Kidney glomerular epithelial cell (primary cell): Measurements from ENCODE around the gene CFAP54.
A peak's percentile ranks its signal among the peaks of the same experiment; 100 is the strongest.

Source experiments
- DNase-seq: peaks from one replicate; lab custom pipeline; 2025; lab: John Stamatoyannopoulos, UW

Gene CFAP54

DNA sequence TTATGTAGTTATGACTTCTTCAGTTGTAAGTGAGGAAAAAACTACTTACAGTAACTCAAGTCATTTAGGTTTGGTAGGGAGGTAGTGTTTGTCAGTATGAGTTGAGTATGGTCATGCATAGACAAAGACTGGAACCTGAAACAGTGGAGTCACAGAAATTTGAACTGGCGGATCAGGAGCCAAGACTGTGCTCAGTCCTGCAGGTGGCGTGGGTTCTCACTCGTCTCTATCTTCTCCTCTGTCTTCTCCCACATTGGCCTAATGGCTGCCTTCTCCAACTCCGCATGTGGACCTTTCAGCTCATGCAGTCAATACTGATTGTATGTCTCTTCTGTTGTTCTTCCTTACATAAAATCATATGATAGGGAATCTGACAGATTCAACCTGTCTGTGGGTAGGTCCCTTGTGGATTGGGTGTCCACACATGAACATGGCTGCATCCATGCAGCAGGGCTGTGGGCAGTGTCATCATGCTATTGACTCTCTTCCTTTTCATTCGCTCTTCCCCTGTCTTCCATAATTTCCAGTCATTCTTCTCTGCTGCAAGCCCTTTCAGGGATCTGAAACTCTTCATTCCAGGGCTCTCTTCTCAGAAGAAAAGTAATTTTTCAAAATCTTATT lies 338.9 kb downstream of the CFAP54 start:
- no peak for DNase-seq

GRCh38 chr12:96829354-96829753 lies 340.0 kb downstream of the CFAP54 start:
- DNase-seq, result no peak

DNA sequence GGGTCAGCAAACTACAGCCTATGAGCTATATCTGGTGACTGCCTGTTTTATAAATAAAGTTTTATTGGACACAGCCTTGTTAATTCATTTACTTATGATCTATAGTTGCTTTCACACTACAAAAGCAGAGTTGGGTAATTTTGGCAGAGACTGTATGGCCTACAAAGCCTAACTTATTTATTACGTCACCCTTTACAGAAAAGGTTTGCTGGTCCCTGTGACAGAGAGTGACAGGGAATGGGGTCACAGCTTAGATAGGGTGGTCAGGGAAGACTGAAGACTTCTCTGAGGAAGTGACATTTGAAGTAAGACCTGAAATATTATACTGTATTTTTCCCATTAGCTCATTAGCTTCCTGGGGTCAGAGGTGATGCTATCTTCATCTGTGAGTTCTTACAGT lies 342.0 kb downstream of the CFAP54 start:
- no peak for DNase-seq

DNA sequence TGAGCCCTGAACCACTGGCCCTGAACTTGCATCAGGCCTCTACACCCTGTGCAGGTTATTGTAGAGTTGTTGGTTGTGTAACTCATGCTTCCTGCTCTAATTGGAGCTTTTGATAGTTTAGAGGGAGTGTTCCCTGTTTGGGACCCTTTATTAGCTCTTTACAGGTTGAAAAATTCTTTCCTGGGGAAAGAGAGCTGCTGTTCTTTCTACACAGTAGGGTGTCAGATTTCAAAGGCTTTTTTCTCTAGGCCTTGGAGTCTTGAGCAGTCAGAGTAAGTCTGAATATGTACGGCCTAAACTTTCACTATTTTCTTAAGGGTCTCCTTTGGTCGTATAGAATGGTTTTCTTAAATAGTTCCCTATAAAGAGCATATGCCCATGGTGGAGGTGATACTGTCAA lies 356.9 kb downstream of the CFAP54 start:
- no peak for DNase-seq

GRCh38 chr12:96850676-96851075 lies 361.3 kb downstream of the CFAP54 start:
- no peak for DNase-seq

DNA sequence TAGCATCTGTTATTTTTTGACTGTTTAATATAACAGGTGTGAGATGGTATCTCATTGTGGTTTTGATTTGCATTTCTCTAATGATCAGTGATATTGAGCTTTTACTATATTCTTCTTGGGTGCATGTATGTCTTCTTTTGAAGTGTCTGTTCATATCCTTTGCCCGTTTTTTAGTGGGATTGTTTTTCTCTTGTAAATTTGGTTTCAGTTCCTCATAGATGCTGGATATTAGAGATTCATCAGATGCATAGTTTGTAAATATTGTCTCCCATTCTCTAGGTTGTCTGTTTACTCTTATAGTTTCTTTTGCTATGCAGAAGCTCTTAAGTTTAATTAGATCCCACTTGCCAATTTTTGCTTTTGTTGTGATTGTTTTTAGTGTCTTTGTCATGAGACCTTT lies 368.8 kb downstream of the CFAP54 start:
- DNase-seq, result no peak

- no peak for DNase-seq
Observed at GRCh38 chr12:96861656-96862055, 372.3 kb downstream of the CFAP54 start.

DNA sequence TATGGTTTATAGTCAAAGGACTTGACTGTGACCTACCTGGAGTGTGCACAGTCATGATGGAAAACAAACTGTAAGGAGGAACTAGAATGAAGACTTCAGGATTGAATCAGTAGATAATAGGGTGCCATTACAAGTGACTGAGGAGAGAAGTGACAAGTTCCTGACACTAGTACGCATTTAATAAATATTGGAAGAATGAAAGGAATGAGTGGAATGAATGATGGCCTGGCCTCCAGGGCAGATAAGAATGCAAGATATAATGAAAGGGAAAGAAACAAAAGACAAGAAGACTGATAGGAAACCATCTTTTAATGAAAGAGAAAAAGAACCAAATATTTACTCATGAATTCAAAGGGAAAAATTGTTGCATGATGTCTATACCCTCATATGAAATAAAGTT lies 372.9 kb downstream of the CFAP54 start:
- no peak for DNase-seq

DNA sequence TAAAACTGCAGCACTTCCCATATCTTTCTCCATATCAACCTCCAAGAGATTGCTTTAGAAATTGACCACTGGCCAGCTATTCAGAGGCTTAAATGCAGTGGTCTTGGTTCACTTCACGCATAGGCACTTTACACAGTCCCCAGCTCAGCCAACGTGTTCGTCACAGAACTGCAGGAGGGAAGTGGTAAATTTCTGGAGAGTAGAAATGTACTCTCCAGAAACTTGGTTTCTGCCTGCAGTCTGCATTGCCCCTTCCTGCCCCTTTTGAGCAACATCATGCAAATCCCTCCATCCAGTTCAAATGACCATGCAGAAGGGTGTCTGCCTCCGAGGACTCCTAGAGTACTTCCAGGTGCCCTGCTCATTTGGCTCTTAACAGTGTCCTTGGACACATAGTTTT lies 375.0 kb downstream of the CFAP54 start:
- DNase-seq, result no peak

DNA sequence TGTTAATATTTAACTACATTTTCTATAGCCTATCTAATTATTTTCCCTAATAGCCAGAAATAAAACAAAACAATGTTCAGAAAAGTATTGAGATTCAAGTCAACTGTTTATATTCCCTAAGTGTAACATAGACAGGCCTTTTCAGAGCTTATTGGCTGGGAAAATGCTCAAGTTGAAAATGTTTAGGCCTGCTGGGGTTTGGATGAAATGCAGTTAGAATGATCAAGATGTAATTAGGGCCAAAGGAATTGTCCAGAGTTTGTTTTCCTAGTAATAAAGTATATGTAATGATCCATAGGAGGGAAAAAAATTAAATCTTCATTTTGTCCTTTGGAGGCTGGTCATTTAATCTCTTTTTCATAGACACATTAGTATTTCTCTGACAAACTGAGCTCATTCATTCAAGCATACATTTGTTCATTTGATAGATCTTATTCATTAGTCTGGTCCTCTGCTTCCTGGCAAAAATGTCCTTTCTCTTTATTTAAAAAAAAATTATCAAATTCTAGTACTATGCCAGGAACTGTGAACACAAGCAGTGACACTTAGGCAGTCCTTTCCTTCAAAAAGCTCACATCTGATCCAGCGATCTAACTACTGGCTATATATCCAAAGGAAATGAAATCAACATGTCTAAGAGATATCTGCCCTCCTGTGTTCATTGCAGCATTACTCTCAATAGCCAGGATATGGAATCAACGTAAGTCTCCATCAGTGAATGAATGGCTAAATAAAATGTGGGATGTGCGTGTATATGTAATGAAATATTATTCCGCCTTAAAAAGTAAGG lies 377.6 kb downstream of the CFAP54 start:
- DNase-seq, result no peak

GRCh38 chr12:96870946-96871345 lies 381.6 kb downstream of the CFAP54 start:
- no peak for DNase-seq

DNA sequence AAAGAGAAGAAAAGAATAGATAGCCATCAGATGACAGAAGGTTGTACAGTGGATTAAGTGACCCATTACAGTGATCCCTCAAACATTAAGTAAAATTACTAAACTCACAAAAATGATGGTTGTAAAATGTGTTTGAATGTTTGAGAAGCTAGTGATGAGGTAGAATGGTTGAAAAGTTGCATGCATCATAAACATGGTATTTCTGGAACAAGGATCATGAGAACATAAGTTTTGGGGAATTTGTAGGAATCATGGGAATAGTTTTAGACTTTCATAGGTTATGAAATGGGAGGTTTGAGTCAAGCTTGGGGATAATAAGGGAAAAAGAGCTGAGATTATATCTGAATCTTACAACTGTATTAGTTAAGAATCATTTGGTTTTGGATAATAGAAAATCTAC lies 383.6 kb downstream of the CFAP54 start:
- DNase-seq, result no peak

- no peak for DNase-seq
Observed at GRCh38 chr12:96874211-96874610, 384.8 kb downstream of the CFAP54 start.

- DNase-seq, result no peak
Observed at GRCh38 chr12:96876966-96877365, 387.6 kb downstream of the CFAP54 start.

DNA sequence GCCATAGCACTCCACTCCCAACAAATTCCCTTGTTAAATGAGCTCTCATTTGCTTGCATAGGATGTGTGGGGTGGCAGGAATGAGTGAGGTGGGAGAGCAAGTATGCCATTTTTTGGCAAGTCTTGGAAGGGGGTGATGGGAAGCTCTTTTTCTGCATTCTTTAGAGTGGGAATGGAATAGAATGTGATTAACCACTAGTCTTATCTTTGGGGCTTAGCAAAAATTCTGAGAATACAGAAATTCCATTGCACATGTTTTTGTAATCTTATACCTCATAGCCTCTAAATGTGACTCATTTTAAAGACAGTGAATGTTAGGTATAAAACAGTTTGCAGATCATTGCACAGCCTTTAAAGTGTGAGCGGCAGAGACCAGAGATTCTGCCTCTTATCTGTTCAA lies 389.3 kb downstream of the CFAP54 start:
- peak; percentile 13 for DNase-seq

DNA sequence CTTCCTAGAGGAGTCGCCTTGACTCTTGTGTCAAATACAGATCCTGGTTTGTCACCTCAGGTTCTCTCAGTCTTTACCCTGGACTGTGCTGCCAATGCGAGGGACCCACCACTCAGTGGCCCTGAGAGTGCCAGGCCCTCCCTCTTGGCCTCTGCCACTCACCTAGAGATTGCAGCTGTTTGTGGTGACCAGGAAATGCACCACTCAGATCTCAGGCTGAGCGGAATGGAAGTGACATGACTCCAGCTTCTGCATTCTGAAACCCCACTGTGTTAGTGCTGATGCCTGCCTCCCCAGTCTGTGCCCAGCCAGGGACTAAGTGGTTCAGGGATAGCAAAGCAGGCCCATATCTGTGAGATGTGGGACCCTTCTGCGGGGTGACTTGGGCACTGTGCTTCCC lies 389.9 kb downstream of the CFAP54 start:
- DNase-seq, result no peak

DNA sequence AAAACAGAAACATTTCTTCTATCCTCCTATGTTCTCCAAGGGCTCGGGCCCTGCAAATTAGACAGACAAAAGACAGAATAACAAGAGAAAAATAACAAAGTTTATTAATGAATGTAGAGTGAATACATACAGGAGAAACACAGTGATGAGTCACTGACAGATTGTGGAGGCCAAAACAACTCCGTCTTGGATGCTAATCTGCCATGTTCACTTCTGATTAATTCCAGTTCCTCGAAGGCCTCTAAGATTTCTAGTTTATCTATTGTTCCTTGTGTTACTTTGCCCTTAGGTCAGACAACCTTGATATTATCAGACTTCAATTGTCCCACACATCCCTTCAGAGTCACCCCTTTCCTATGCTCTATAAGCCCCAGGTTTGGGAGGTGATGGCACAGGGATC lies 390.8 kb downstream of the CFAP54 start:
- no peak for DNase-seq

DNA sequence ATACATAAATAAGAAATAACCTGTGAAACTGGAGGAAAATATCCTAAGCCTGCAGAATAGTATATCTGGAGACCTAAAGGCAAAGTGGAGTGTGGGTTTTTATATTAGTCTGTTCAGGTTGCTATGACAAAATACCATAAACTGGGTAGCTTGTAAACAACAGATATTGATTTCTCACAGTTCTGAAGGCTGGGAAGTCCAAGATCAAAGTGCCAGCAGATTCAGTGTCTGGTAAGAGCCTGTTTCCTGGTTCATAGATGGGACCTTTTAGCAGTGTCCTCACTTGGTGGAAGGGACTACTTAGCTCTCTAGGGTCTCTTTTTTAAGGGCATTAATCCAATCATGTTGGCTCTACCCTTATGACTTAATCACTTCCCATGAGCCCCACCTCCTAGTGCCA lies 392.2 kb downstream of the CFAP54 start:
- no peak for DNase-seq

GRCh38 chr12:96882862-96883261 lies 393.5 kb downstream of the CFAP54 start:
- DNase-seq, result peak; percentile 7

GRCh38 chr12:96883571-96883970 lies 394.2 kb downstream of the CFAP54 start:
- DNase-seq, result no peak

DNA sequence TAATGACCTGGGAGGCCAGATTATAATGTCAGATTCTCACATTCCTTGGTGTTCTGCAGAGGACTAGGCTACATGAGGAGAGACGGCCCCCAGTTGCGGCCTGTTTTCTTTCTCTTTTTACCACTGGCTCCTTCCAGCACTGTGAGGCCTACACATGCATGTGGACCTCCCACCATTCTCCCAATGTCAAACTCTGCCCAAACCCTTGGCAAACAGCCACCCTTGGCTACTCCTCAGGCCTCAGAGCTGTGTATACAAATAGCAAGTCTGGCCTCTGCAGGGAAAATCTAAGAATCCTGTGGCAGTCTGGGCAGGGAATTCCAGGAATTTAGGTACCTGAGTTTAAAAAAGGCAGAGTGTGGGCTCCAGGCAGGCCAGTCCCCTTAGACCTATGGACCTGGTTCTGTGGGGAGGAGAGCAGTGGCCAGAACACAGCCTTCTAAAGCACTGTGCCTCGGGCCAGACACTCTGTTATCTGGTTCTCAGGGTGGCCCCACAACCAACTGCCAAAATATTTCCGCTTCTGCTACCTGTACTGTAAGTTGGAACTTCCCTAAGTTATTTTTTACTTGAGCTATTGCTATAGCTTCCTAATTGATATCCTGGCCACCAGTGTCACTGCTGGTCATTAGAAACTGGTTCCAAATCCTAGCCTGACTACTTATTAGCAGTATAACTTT lies 397.8 kb downstream of the CFAP54 start:
- peak; percentile 6 for DNase-seq

- DNase-seq, result peak; percentile 83
Observed at GRCh38 chr12:96889273-96889933, 400.0 kb downstream of the CFAP54 start.

- DNase-seq, result no peak
Observed at GRCh38 chr12:96890331-96890730, 401.0 kb downstream of the CFAP54 start.
